Hematopoietic multipotent progenitor cell treated with erythropoietin and hydrocortisone succinate and interleukin-3 and kit ligand, for 6 days (in vitro differentiated cells): ENCODE results near the gene SMIM17.
"Not testable (repeated sequence)": the region's sequence is repeated elsewhere in the genome, so short reads cannot be mapped to it uniquely, and the experiment has no call there.

Experiments used
- DNase-seq: peaks from one replicate; pipeline ENCODE4 v3.0.0-alpha.2; 2015

The SMIM17 gene

GRCh38 chr19:56661248-56661647 lies 18.3 kb downstream of the SMIM17 start:
- DNase-seq = no peak

- DNase-seq = no peak
Observed at GRCh38 chr19:56663931-56664500, 21.1 kb downstream of the SMIM17 start.

GRCh38 chr19:56664511-56664910 lies 21.6 kb downstream of the SMIM17 start:
- DNase-seq = no peak

- no peak for DNase-seq
Observed at GRCh38 chr19:56667311-56667870, 24.4 kb downstream of the SMIM17 start.

- DNase-seq = no peak
Observed at GRCh38 chr19:56668676-56669075, 25.7 kb downstream of the SMIM17 start.

- no peak for DNase-seq
Observed at GRCh38 chr19:56670401-56670960, 27.5 kb downstream of the SMIM17 start.

- DNase-seq = no peak
Observed at GRCh38 chr19:56670961-56671612, 28.1 kb downstream of the SMIM17 start.

- peak; percentile 92 for DNase-seq
Observed at GRCh38 chr19:56671613-56671994, 28.6 kb downstream of the SMIM17 start, which contains the start of gene ZNF835. Gene ZNF835 (minus strand): TSS chr19:56671757. CDS start chr19:56665198, 6,559 bp downstream.

GRCh38 chr19:56672610-56673009 lies 29.7 kb downstream of the SMIM17 start:
- DNase-seq = not testable (repeated sequence)

GRCh38 chr19:56678205-56678604 lies 35.2 kb downstream of the SMIM17 start:
- no peak for DNase-seq

GRCh38 chr19:56681702-56682101 lies 38.7 kb downstream of the SMIM17 start:
- DNase-seq = no peak

- no peak for DNase-seq
Observed at GRCh38 chr19:56683116-56683515, 40.2 kb downstream of the SMIM17 start.

GRCh38 chr19:56687031-56687430 lies 44.1 kb downstream of the SMIM17 start:
- DNase-seq = no peak

GRCh38 chr19:56689198-56689597 lies 46.2 kb downstream of the SMIM17 start:
- DNase-seq = no peak

- DNase-seq = peak; percentile 7
Observed at GRCh38 chr19:56690670-56691069, 47.7 kb downstream of the SMIM17 start.

- no peak for DNase-seq
Observed at GRCh38 chr19:56692206-56692895, 49.4 kb downstream of the SMIM17 start.

- no peak for DNase-seq
Observed at GRCh38 chr19:56699552-56699951, 56.6 kb downstream of the SMIM17 start.

GRCh38 chr19:56701895-56702294 lies 58.9 kb downstream of the SMIM17 start:
- DNase-seq = no peak

GRCh38 chr19:56705939-56706338 lies 63.0 kb downstream of the SMIM17 start:
- DNase-seq = peak; percentile 22
